Skeletal muscle tissue (tissue), 4 donors: ENCODE results near the gene PBX3. TPM values are rescaled to one million over a fixed set of nuclear protein-coding genes. Genes with fewer than 3 reads are reported as not detected.

Source experiments
- H3K27ac ChIP-seq: one replicate; pipeline ENCODE4 v1.7.0; 2013; ENCODE audit warnings: mild to moderate bottlenecking, low read depth, low read length, inconsistent platforms
- H3K27me3 ChIP-seq, 3 donors: one replicate each; pipeline ENCODE4 v1.7.0; 2013; ENCODE audit warnings: low read length in 3 of 3; ENCODE audit not compliant: control insufficient read depth in 3 of 3, insufficient read depth in 3 of 3
- H3K36me3 ChIP-seq, 3 donors: one replicate each; pipeline ENCODE4 v1.7.0; 2013; ENCODE audit warnings: low read length in 3 of 3; ENCODE audit not compliant: control insufficient read depth in 3 of 3, insufficient read depth in 3 of 3
- H3K4me1 ChIP-seq, 3 donors: one replicate each; pipeline ENCODE4 v1.7.0; 2013; ENCODE audit warnings: low read length in 3 of 3, mild to moderate bottlenecking in 3 of 3; ENCODE audit not compliant: control insufficient read depth in 3 of 3, insufficient read depth in 3 of 3
- H3K4me3 ChIP-seq, 3 donors: one replicate each; pipeline ENCODE4 v1.7.0; 2013; ENCODE audit warnings: low read length in 3 of 3
- H3K9ac ChIP-seq, 3 donors: one replicate each; pipeline ENCODE4 v1.7.0; 2013; ENCODE audit warnings: low read length in 3 of 3, mild to moderate bottlenecking in 3 of 3, moderate library complexity in 2 of 3, low read depth in 1 of 3
- H3K9me3 ChIP-seq, 3 donors: one replicate each; pipeline ENCODE4 v1.7.0; 2013; ENCODE audit warnings: low read length in 3 of 3; ENCODE audit not compliant: control insufficient read depth in 3 of 3
- total RNA-seq: library from RNA; depleted of rRNA; stranded (reverse); fragments of >200 nt; gene quantifications from one replicate; pipeline ENCODE4 v1.2.3, GENCODE V29; 2014
- donor health status: Osteomylitis.

The PBX3 gene
- total RNA-seq, 1 donor from 2014 or later, result 14.1 TPM

GRCh38 chr9:125789196-125789595 is 42.0 kb downstream of the PBX3 start:
- Histone ChIP-seq H3K9ac (no peak overlapping the region), H3K4me1 (no peaks in the 10 kb centered on the region), H3K4me3 (no peak overlapping the region), H3K9me3 (no peaks in the 10 kb centered on the region), H3K27me3 (no peaks in the 10 kb centered on the region), H3K36me3 (no peaks in the 10 kb centered on the region), H3K27ac (no peak overlapping the region)

- Histone ChIP-seq H3K4me1 (no peaks in the 10 kb centered on the region), H3K9ac (no peak overlapping the region), H3K9me3 (no peaks in the 10 kb centered on the region), H3K27me3 (no peaks in the 10 kb centered on the region), H3K27ac (no peak overlapping the region), H3K36me3 (no peaks in the 10 kb centered on the region), H3K4me3 (no peak overlapping the region)
Observed at GRCh38 chr9:125794708-125795107, 47.5 kb downstream of the PBX3 start.

GRCh38 chr9:125795970-125796596 is 48.9 kb downstream of the PBX3 start:
- Histone ChIP-seq H3K9ac (no peak overlapping the region), H3K9me3 (no peaks in the 10 kb centered on the region), H3K27me3 (no peaks in the 10 kb centered on the region), H3K27ac (no peak overlapping the region), H3K36me3 (no peaks in the 10 kb centered on the region), H3K4me3 (no peak overlapping the region), H3K4me1 (no peaks in the 10 kb centered on the region)

- no peak overlapping the region for H3K27ac ChIP-seq
- no peaks in the 10 kb centered on the region for H3K4me1 ChIP-seq
- H3K9me3 ChIP-seq, result no peaks in the 10 kb centered on the region
- no peak overlapping the region for H3K9ac ChIP-seq
- H3K4me3 ChIP-seq, result no peak overlapping the region
- no peaks in the 10 kb centered on the region for H3K27me3 ChIP-seq
- no peaks in the 10 kb centered on the region for H3K36me3 ChIP-seq
Observed at GRCh38 chr9:125797930-125798329, 50.8 kb downstream of the PBX3 start.

- Histone ChIP-seq H3K9me3 (no peaks in the 10 kb centered on the region), H3K4me3 (no peak overlapping the region), H3K9ac (no peak overlapping the region)
Observed at GRCh38 chr9:125803526-125803925, 56.4 kb downstream of the PBX3 start.

GRCh38 chr9:125805057-125805456 is 57.9 kb downstream of the PBX3 start:
- Histone ChIP-seq H3K9ac (no peak overlapping the region), H3K9me3 (no peaks in the 10 kb centered on the region), H3K27ac (no peak overlapping the region), H3K27me3 (no peaks in the 10 kb centered on the region), H3K36me3 (no peaks in the 10 kb centered on the region), H3K4me3 (no peak overlapping the region), H3K4me1 (no peaks in the 10 kb centered on the region)

More at GRCh38 chr9:125803526-125803925, 56.4 kb downstream of the PBX3 start:
- H3K36me3 ChIP-seq, result no peaks in the 10 kb centered on the region
- no peak overlapping the region for H3K27ac ChIP-seq
- H3K27me3 ChIP-seq, result no peaks in the 10 kb centered on the region
- no peaks in the 10 kb centered on the region for H3K4me1 ChIP-seq

- no peaks in the 10 kb centered on the region for H3K27me3 ChIP-seq
- no peak overlapping the region for H3K27ac ChIP-seq
- no peak overlapping the region for H3K4me3 ChIP-seq
- no peak overlapping the region for H3K9ac ChIP-seq
- H3K36me3 ChIP-seq, result no peaks in the 10 kb centered on the region
- H3K9me3 ChIP-seq, result no peaks in the 10 kb centered on the region
- no peaks in the 10 kb centered on the region for H3K4me1 ChIP-seq
Observed at GRCh38 chr9:125805586-125805985, 58.4 kb downstream of the PBX3 start.

GRCh38 chr9:125807079-125807478 is 59.9 kb downstream of the PBX3 start:
- no peaks in the 10 kb centered on the region for H3K4me1 ChIP-seq
- no peak overlapping the region for H3K9ac ChIP-seq
- H3K9me3 ChIP-seq, result no peaks in the 10 kb centered on the region
- no peak overlapping the region for H3K27ac ChIP-seq
- H3K27me3 ChIP-seq, result no peaks in the 10 kb centered on the region
- H3K36me3 ChIP-seq, result no peaks in the 10 kb centered on the region
- H3K4me3 ChIP-seq, result no peak overlapping the region

- H3K27ac ChIP-seq, result no peak overlapping the region
- H3K4me3 ChIP-seq, result no peak overlapping the region
- H3K9ac ChIP-seq, result no peak overlapping the region
- H3K27me3 ChIP-seq, result no peaks in the 10 kb centered on the region
- no peaks in the 10 kb centered on the region for H3K36me3 ChIP-seq
- no peaks in the 10 kb centered on the region for H3K9me3 ChIP-seq
- H3K4me1 ChIP-seq, result no peaks in the 10 kb centered on the region
Observed at GRCh38 chr9:125810161-125810560, 63.0 kb downstream of the PBX3 start.

GRCh38 chr9:125811002-125811401 is 63.8 kb downstream of the PBX3 start:
- Histone ChIP-seq H3K36me3 (no peaks in the 10 kb centered on the region), H3K27ac (no peak overlapping the region), H3K9ac (no peak overlapping the region), H3K9me3 (no peaks in the 10 kb centered on the region), H3K4me1 (no peaks in the 10 kb centered on the region), H3K4me3 (no peak overlapping the region), H3K27me3 (no peaks in the 10 kb centered on the region)
